HG03066 (cell line): ENCODE results near the gene CEP97.

Experiments
- ATAC-seq: cut with Tn5 transposase; IDR thresholded peaks from one replicate; pipeline ENCODE4 v1.9.1; 2021; ENCODE audit warnings: low read depth; ENCODE audit not compliant: unreplicated experiment

Gene CEP97

DNA sequence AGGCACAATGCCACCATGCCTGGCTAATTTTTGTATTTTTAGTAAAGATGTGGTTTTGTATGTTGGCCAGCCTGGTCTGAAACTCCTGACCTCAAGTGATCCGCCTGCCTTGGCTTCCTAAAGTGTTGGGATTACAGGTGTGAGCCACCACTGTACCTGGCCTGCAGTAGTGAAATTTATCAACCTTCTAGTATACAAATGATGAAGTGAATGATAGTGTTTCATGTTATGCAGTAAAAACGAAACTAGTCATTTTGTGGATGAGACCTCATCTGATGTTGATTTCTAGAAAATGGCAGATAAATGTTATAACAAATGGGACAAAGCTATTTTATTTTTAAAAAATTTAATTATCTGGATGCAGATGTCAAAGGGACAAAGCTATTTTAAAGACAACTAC, 87.5 kb downstream of the CEP97 start:
- no peak for ATAC-seq

DNA sequence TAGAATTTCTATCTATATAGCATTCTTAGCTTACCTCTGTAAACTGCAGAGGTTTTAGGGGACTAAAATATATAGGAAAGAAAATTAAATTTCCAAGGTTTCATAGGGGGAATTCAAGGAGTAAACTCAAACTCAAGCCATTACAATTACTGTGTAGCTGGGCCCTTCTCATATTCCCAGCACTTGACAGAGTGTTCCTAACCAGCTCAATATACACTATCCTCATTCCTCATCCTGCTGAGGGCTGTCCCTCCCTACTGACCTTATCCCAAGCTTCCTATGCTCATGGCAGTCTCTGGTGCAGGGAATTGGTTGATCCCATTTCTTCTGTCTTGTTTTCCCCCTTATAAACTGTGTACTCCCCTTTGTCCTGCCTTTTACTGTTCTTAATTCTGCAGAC, 88.5 kb downstream of the CEP97 start:
- no peak for ATAC-seq

DNA sequence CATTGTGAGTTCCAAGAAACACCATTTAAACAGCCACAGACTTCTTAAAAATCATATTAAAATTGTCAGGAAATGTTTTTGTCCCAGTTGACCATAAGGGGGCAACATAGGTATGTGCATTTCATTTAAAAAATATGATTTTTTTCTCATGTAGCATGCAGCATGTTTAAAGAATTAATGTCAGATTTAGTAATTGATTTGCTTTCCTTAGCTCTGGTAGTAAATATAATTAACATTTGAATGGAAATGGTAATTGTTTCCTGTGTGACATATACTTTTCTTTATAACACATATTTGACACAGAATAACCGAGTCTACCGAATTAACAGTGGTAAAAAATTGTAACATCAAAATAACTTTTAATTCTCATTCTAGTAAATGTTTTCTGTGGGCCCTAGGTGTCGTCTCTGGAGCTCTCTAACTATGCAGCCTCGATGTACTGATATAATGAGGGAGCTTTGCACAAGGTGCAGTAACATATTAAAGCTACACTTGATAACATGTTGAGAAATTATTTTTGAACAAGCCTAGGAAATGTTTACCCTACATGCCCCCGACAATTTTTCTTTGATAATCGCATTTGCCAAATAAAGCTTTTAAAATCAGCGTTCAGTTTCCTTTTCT, 89.5 kb downstream of the CEP97 start:
- no peak for ATAC-seq

DNA sequence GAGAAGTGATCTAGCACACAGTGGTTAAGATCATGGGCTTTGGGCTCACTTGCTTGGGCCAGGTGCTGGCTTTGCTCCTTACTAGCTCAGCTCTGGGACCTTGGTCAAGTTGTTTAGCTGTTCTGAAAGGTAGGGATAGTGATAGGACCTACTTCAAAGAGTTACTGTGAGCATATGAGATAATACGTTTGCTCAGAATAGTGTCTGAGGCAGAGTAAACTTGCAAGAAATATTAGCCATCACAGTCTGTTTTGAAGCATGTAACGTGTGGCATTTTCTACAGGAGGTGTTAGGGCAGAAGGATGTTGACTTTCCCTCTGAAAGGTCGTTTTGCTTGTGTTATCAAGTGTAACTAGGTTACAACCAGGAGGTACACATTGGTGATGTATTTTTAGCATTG, 90.4 kb downstream of the CEP97 start:
- no peak for ATAC-seq

DNA sequence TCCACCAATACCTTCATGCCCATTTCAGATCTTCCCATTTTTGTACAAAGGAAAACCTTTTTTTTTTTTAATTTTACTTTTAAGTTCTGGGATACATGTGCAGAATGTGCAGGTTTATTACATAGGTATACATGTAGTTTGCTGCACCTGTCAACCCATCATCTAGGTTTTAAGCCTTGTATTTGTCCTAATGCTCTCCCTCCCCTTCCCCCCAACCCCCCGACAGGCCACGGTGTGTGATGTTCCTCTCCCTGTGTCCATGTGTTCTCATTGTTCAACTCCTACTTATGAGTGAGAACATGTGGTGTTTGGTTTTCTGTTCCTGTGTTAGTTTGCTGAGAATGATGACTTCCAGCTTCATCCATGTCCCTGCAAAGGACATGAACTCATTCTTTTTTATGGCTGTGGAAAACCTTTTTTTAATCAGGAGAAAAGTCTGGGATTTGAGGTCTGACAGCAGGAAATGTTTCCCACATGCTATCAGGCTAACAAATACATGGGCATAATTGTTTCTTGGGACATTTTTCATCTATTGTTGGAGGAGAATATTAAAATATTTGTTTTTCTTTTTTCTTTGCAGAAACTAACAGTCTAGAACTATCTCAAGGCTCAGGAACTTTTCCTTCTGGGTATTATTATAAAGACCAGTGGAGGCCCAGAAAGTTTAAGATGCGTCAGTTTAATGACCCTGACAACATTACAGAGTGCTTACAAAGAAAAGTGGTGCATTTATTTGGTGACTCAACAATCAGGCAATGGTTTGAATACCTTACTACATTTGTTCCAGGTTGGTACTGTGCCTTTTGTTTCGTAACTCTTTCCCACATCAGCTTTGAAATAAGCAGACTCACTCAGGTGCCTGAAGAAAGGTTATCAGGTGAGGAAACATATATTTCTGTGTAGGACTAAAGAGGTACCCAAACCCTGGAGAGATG, 92.1 kb downstream of the CEP97 start:
- no peak for ATAC-seq

DNA sequence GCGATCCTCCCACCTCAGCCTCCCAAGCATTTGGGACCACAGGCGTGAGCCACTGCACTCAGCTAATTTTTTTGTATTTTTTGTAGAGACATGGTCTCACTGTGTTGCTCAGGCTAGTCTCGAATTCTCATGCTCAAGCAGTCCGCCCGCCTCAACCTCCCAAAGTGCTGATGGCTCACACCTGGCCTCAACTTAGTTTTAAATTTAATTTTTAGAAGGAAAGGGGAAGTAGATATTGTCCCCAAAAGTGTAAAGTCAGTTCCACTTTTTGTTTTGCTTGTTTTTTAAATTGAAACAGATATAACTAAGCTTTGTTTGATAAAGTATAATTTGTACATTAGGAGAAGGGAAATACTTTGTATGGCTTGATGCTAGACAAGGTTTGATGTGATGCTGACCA, 93.6 kb downstream of the CEP97 start:
- no peak for ATAC-seq

- no peak for ATAC-seq
Measured at GRCh38 chr3:101819649-101820206, 95.3 kb downstream of the CEP97 start.
